NCI-H187 treated with DMSO at 0.1 percent for 48 hours (cell line): Measurements from ENCODE around the gene APBB2.

Experiments
- DNase-seq: peaks from one replicate; lab custom pipeline; 2025; lab: John Stamatoyannopoulos, UW

APBB2 gene

DNA sequence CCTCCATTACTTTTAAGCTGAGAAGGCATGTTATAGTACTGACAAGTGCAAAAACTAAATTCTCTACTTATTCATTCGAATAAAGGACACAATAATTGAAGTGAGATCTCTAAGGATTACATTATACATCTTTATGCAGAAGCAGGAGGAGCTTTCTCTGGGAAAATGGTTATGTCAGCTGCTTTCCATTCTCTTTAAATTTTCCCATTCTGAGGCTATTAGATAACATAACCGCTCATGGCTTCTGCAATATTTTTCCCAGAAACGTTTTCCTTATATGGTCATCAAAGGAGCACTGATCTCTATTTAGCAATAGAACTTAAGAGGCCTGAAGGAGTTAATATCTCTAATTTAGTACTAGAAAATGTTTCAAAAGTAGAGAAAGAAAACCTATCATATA is 243.0 kb downstream of the APBB2 start:
- no peak for DNase-seq

DNA sequence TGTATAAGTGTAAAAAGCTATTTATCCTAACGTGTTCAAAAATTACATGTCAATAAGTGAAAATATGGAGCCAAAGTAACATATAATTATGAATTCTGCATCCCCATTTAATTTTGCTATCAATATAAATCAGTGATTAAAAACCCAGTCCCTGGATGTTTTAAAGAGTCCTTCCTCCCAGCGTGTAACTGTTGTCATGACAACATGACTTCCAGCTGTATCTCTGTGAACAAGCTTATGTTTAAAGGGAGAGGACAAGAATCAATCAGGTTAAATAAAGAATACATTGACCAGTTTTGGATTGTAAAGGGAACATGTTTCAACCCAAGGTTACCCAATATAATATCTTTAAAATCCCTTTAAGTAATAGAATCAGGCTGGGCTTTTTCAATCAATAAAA is 244.8 kb downstream of the APBB2 start:
- no peak for DNase-seq

DNA sequence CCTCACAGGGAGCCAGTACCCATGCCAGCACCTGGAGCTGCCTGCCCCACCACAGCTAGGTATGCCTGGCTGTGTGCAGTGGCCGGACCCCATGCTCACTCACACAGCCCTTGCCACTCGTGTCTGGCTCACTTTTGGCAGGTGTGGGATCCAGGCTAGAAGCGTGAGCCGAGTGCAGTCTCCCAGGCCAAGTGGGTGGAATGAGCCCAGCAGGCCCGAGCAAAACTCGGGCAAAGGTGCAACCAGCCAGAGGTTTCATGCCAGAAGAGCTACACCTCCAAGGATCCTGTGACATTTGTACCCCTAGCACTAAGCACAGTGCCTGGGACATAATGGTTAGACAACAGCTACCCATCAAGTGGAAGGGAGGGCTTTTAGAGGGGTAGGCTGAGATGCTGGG is 246.8 kb downstream of the APBB2 start:
- DNase-seq = no peak

DNA sequence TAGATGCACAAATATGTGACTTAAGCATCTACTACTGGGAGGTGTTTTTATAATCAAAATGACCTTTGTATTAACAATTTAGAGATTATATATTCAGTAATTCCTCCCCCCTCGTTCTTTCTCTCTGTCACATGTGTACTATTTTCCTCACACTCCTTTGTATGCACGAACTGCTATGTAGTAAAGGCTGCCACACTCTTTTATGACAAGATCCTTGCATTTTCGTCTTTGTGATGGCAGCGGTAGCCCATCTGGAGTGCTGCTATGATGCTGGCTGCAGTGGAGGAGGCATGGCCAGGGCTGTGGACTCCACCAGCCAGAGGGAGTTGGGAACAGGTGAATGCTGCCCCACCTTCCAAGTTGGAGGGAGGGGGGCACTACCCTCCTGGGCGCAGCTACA is 248.3 kb downstream of the APBB2 start:
- no peak for DNase-seq

DNA sequence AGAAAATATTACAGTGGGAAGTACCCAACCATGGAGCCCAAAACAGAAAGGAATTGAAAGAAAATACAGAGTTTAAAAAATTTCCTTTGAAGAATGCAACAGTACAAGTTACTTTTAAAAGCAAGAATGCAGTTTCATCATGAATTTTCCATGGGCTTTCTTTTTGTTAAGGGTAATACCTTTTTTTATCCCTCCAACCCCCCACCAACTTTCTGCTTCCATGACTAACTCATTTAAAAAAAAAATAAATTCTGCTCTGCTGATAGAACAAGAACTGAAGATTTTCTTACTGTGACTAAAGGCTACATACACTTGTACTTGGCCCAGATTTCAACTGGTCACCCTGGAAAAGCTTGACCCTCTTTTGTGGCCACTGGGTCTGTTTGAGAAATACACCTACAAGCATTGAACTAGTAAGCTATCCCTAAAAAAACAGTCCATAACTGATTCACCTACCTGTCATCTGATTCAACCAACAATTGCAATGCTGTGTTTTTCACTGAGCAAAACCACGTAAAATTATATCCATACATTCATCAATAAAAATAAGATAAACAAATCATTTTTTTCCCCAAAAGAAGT is 250.4 kb downstream of the APBB2 start:
- DNase-seq = no peak

DNA sequence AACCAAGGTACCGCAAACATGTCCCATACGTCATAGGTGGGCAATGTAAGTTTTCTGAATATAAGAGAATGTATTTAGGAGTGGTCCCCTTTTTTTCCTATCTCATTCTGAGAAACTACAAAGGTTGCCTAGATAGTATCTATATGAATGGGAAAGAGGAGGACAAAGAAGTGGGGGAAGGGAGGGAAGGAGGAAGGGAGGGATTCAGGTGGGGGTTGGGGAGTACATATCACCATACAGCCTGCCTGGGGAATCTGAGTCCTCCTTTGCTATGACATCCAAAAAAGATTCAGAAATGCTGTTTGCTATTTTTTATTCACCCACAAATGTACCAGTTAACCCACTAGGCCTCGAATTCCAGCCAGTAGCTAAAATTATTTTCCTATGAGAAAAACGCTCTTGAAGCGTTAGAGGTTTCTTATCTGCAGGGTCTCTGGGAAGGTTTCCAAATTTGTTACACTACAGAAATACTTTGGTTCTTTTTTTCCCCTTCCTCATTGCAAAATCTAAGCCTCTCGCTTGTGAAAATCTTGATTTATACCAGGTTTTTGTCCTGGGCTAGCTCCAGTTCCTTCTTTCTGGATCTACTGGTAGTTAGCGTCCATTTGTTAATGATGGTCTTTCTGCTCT is 251.7 kb downstream of the APBB2 start:
- no peak for DNase-seq

DNA sequence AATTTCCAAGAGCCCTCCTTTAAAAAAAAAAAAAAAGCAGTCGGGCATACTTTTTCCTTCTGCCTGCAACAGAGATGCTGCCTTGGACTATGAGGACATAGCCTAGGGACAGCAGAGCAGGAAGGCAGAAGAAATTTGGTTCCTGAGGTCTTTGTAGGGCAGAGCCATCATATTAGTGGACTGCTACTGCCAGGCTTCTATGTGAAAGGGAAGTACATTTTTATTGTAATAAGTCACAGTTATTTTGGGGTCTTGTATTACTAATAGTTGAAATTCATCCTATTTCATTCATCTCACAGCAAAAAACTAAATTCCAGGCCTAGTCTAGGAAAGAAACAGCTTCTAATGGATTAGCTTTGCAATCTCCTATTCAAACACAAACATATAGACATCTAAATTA is 253.4 kb downstream of the APBB2 start:
- no peak for DNase-seq

DNA sequence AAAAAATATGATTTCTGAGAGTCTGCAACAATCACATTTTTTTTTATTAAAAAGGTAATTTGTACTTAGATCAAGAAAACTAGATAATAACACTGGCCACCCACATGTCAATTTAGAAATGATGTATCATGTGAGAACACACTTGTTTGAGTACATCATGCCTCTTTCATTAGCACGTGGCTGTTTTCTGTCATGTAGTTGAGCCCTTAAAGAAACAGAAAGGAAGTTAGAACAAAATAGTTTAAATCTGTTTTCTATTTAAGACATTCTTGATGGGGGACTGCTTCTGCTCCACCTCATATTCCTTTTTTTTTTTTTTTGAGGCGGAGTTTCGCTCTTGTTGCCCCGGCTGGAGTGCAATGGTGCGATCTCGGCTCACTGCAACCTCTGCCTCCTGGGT is 257.1 kb downstream of the APBB2 start:
- DNase-seq = no peak

DNA sequence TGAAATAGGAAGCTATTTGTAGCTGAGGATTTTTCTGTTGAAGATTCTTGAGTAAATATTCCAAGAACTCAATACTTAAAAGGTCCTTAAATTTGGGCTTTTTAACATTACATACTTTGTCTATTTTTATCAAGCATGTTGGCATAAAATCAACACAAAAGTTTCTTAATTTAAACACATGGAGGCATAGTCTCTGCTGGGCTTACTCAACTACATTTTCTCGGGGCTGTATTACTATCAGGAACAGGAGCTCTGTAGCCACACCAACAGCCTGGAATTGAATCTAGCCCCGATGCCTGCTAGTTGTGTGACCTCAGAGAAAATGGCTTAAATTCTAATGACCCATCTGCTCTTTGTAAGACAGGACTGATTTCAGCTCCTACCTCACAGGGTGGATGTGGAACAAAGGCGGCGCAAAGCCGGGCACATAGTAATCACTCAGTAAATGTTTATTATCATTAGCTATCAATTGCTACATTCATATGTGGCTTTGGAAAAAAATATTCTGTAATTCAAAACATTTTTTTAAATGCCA is 257.6 kb downstream of the APBB2 start:
- no peak for DNase-seq

DNA sequence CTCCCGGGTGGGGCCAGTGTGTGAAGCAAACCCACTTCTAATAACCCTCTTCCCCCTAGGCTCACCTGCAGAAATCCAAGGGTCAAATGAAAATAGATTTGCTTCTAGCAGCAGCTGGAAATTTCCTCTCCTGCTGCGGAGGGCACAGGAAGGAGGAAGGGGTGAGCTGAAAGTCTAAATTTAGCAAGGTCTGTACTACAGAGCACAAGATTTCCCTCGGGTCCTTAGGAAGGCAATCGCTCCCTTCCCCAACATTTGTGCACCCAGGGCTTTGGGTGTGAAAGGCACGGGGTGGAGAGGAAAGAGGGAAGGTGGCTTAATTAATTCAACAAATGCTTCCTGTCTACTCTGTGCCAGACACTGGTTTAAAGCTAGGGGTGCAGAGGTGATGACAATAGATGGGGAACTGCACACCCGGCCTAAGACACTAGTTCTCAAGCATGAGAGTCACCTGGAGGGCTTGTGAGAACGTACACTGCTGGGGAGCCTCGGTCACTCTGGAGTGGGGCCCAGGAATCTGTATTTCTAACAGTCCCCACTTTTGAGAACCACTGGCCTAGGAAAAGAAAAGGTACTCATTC is 260.2 kb downstream of the APBB2 start:
- no peak for DNase-seq

DNA sequence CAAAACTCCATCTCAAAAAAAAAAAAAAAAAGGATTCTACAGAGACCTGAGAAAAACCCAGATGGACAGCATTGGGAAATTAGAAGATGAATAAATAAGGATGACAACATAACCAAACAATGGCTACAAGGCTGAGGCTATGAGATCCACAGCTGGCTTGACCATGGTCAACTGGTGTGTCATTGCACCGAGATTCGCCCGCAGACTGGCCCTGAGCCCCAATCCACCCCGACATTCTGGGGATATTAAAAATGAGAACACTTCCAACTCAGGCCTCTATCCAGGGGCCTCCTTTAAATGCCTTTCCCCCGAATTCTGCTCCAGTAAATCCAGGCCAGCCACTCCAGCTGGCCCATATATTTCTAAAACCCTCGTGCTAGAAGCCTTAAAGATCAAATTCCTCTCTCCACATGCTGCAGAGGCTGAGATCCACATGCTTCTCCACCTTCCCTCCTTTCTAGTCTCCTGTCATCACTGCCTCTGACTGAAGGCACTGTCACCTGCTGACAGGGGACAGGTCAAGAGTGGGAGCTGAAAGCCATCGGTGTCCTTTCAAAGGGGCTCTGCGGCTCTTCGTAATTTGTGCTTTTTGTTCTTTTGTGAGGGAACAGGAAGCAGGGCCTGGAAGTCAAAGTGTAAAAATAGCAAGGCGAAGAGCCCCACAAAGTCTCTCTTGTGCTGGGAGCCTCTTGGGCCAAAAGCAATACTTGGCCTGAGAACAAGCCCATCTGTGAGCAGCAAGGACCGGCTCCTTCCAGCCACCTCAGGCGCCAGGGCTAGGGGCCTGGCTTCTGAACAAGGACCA is 260.9 kb downstream of the APBB2 start:
- no peak for DNase-seq

DNA sequence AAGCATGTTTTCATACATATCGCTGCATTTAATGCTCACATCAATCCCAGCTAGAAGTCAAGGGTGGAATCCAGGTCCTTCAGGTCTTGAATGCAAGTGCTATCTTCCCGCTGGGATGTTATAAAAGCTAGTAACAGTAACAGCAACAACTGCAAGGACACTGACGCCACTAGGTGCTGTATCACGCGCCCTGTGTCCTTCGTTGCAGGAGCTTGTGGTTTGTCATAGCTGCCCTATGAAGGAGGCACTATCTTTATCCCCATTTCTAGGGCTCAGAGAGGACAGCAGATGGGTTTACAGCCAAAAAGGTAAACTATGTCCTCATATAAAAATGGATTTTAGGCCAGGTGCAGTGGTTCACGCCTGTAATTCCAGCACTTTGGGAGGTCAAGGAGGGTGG is 261.7 kb downstream of the APBB2 start:
- no peak for DNase-seq

DNA sequence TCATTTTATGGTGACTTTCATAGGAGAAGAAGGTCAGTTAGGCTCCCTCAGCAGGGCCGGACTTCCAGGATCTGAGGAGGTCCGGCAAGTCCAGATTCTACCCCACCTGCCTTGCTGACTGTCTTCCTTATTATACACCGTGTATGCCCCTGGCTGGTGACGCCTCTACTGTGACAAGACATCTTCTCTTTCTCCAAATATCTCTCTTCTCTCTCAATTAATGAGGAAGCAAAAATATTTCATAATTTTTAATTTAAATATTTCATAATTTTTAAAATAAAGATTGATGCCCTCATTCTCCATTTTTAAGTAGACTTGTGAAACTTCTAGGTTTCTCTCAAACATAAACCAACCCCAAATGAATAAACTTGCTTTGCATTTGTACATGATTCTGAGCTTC is 262.1 kb downstream of the APBB2 start:
- DNase-seq = no peak

DNA sequence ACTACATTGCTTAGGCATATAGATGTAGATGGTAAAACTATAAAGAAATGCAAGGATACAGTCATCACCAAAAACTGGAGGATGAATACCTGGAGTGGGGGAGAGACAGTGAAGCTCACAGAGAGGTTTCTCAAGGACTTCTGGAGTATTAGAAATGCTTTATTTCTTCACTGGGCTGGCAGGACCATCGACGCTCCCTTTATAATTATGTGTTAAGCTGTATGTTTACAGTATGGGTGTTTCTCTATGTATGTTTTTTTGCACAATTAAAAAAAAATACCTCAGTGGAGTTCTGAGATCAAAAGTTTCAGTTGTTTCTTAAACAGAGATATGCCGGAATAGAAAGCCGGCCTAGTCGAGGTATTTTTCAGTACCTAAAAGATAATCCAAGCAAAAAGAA is 263.3 kb downstream of the APBB2 start:
- no peak for DNase-seq

DNA sequence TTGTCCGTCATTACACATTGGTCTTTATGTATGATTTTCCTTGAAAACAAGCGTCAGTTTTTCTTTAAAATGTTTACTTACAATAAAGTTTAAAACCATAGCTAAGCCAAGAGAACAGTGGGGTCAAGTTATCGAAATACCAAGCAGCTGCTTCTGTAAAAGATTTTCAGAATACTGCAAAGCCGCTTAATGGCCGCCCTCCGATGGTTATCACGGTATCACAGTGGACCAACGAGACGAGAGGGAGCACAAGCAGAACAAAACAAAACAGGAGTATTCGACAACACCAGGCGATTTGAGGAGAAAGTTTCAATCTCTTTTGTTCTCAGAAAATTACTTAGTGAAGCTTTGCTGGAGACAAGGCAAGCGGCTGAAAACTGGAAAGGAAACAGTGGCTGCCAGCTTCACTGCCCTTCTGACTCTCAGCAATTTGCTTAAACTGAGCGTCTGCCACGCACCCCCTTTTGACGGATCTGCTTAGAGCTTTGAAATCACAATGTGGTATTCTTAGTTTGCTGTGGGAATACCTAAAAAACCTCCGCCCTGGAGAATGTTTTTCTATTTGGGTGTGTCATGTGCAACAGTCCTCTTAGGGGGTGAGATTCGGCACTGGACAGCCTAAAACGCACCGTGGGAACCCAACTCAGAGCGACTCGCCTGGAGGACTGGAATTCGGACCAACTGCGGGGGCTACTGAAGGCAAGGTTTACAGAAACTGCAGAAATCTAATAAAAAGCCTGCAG is 264.8 kb downstream of the APBB2 start:
- no peak for DNase-seq

DNA sequence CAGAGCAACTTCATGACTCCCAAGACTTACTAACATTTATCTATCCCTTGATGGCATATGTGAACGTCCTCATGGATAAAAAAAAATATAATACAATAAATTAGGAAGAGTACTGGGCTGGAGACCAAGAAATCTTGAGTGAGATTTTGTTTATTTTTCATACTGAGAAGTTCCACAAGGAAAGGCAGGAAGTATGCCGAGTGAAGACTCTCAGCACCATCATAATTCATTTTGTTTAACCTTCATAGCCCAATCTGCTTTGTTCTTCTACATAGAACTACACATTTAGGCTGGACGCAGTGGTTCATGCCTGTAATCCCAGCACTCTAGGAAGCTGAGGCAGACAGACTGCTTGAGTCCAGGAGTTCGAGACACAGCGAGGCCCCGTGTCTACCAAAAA is 266.3 kb downstream of the APBB2 start:
- no peak for DNase-seq

DNA sequence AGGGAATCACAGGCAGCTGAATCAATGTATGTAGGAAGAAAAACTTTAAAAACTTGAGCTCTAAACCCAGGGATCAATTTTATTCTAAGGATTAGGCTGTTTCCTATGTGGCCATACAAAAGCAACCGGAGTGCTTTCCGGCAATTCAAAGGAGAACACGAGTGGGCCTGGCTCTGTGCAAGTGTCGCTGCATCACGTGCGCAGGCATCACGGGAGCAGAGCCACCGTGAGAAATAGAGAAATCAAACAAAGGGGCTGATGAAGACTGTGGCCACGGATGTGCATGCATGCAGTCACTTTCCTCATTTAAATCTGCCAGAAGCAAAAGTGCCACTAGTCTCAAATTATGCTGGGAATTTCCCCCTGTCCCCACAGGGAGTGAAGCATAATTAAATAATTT is 267.7 kb downstream of the APBB2 start:
- no peak for DNase-seq

DNA sequence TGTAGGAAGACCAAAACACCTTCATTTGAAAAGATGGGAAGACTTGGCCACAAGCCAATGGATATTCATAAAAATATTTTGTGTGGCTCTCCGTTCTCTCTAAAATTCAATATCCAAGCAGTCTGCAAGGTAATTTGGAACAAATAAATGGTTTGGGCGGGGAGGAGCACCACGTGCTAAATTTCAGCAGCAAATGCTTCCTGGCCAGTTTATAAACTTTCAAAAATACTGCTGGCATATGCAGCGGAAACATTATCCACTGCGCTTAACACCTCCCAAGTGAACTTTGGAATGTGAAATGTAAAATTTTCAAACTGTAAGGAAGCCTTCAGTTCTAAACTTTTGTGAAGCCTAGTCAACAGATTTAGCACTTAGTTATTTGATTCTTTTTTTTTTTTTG is 273.6 kb downstream of the APBB2 start:
- no peak for DNase-seq

DNA sequence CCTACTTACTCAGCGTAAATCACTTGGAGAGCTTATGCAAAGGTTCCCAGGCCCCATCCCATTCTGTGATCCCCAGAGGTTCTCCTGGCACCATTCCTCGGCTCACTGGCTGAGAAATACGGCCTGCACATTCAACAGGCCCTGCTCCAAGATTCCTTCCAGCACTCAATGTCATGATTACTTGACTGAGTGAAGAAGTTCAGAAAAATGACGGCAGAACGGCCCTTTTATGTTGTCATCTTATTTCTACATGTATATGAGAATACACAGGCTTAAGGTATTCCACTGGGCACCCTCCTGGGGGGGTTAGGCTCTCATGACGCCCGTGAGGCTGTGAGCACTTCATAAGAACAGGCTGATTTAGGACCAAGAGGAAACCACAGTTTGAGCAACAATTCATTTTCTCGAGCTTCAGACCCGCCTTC is 274.0 kb downstream of the APBB2 start:
- no peak for DNase-seq

DNA sequence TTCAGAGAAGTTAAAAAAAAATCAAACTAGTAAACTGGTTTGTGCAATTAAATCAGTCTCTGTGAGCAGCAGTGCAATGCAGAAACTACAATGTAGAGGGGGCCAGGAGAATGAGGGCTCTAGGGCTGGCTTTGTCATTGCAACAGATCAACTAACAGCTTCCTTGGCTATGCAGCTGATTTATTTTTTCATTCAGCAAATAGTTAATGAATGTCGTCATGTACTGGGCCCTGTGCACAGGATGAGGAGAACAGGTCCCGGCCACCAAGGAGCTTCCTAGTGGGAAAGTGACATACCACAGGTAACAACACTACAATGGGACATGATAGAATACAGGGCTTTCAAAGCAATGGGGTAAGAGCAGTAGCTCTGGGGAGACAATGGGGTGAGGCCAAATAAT is 274.5 kb downstream of the APBB2 start:
- no peak for DNase-seq

DNA sequence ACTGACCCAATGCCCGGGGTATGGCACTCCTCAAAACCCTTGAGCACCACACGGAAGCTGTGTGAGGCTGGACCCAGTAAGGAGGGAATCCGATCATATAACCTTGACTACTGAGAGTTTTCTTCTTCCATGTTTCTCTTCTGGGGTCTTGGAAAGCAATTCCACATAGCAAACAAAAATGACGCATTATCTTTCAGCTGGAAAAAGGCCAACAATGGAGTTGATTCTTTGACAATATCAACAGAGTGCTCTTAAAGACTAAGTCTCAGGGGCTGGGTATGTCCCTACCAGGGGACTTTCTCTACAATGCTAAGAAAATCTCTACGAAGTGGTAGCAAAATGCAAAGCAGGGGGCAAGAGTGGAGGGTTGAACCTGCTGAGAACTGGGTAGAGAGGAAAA is 276.0 kb downstream of the APBB2 start:
- DNase-seq = no peak

DNA sequence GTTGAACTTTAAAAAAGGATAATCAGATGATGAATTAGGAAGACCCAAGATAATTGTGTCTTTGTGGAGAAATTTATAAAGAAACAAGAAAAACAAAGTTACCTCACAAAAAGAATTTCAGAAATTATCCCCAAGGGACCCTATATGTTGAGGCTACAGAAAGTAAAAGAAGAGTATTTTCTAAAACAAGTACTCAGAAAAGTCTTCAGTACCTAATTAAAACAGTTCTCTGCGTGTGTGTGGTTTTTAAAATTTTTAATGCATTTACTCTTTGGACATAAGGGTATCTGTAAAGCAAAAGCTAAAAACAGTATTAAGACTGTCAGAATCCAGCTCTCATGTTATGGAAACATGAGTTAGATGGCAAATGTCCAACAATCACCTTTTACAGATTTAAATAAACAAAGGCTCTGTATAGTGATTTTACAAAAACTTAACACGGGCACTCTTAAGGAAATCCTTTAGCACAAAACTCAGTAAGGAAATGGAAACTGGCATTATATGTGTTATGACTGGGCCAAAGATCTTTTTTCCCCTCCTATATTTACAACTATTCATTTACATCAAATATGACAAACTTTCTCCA is 277.1 kb downstream of the APBB2 start:
- no peak for DNase-seq
